DMS53 treated with DMSO at 0.1 percent for 48 hours (cell line): Measurements from ENCODE around the gene DYRK4.
"Not testable (repeated sequence)": the region's sequence is repeated elsewhere in the genome, so short reads cannot be mapped to it uniquely, and the experiment has no call there.

ENCODE experiments used
- DNase-seq: peaks from one replicate; lab custom pipeline; 2025; ENCODE audit not compliant: unreplicated experiment; lab: John Stamatoyannopoulos, UW

The DYRK4 gene, protein sequence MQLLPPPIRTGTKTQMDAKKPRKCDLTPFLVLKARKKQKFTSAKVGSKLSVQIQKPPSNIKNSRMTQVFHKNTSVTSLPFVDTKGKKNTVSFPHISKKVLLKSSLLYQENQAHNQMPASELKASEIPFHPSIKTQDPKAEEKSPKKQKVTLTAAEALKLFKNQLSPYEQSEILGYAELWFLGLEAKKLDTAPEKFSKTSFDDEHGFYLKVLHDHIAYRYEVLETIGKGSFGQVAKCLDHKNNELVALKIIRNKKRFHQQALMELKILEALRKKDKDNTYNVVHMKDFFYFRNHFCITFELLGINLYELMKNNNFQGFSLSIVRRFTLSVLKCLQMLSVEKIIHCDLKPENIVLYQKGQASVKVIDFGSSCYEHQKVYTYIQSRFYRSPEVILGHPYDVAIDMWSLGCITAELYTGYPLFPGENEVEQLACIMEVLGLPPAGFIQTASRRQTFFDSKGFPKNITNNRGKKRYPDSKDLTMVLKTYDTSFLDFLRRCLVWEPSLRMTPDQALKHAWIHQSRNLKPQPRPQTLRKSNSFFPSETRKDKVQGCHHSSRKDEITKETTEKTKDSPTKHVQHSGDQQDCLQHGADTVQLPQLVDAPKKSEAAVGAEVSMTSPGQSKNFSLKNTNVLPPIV

GRCh38 chr12:4562034-4562657, at the start of gene DYRK4:
TSS of gene DYRK4 (plus strand) at chr12:4562208. CDS start at chr12:4562246, 38 bp downstream.
- peak; percentile 100 for DNase-seq

GRCh38 chr12:4518106-4518728, 43.8 kb upstream of the DYRK4 start:
- no peak for DNase-seq

- not testable (repeated sequence) for DNase-seq
Measured at GRCh38 chr12:4523443-4523842, 38.6 kb upstream of the DYRK4 start.

GRCh38 chr12:4526923-4527546, 35.0 kb upstream of the DYRK4 start:
- DNase-seq, result peak; percentile 100

- DNase-seq, result no peak
Measured at GRCh38 chr12:4530160-4530559, 31.8 kb upstream of the DYRK4 start.

DNA sequence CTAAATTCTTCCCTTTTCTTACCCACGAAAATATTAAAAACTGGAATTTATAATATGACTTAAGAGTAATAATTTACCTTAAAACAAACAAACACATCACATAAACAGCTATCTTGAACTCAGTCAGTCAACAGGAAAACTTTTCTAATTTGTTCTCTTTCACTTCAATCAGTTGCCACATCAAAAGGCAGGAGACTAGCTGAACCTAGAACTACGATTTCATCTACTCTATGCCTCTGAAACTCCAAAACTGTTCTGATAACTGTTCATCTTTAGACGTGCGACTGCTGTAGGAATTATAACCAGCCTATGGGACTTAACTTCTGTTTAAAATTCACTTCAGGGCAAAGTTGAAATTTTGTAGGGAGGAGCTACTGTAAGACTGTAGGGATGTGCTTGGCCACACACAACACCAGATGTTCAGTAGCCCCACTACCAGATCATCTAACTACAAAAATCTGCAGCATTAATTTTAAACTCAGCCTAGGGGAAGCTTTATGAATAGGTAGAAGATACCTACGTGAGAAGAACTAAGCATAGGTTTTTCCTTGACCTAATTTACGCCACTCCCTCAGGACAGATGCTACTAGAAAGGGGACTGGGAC, 30.9 kb upstream of the DYRK4 start:
- no peak for DNase-seq

DNA sequence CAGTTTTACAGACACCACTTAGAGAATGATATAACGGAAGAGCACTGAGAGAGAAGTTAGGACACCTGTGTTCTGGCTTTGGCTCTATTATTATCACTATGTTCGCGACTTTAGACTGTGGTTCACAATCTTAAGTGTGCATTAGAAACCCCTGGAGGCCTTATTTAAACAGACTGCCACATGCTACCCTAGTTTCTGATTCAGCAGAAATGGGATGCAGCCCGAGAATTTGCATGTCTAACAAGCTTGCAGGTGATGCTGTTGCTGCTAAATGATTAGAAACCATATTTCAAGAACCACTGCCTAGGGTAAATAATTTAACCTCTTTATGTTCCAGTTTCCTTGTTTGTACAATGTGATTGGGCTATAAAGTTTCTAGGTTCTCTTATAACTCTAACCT, 26.9 kb upstream of the DYRK4 start:
- DNase-seq, result no peak

DNA sequence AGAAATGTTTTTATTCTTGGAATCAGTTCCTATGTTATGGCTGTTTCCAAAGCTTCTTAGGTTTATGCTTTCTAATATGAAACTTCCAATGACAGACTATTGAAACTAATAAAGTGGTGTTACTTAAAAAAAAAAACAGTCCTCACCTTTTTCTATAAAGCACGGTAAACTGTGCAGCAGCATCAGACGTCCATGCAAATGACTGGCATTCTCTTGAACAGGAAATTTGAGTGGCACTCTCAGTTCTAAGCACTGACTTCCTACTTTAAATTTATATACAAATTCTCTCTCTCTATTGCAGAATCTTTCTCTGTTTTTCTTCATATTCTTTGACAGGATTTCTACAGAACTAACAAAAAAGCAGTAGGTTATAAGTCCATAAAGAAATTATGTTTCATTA, 26.1 kb upstream of the DYRK4 start:
- no peak for DNase-seq

- DNase-seq, result peak; percentile 100
Measured at GRCh38 chr12:4538207-4539160, 23.5 kb upstream of the DYRK4 start, which contains the start of gene RAD51AP1. TSS of gene RAD51AP1 (plus strand) at chr12:4538890. CDS start at chr12:4538940, 50 bp downstream.

- peak; percentile 95 for DNase-seq
Measured at GRCh38 chr12:4539167-4539870, 22.7 kb upstream of the DYRK4 start.

- DNase-seq, result no peak
Measured at GRCh38 chr12:4540170-4540569, 21.8 kb upstream of the DYRK4 start.

DNA sequence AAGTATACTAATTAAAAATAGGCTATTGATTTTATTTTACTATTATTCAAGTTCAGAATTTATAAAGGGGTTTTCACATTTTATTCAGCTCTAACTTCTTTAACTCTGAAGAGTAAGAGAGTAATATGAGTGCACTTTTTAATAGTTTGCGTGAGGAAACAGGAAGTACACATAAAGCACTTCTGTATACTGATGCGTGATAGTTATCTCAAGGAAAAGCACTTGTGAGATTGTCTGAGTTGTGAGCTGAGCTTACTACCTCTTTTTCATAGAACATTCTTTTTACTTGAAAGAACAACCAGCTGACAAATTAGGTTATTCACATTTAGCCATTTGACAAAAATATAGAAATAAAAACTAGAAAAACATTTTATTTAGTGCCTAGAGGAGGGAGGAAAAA, 21.4 kb upstream of the DYRK4 start:
- no peak for DNase-seq

DNA sequence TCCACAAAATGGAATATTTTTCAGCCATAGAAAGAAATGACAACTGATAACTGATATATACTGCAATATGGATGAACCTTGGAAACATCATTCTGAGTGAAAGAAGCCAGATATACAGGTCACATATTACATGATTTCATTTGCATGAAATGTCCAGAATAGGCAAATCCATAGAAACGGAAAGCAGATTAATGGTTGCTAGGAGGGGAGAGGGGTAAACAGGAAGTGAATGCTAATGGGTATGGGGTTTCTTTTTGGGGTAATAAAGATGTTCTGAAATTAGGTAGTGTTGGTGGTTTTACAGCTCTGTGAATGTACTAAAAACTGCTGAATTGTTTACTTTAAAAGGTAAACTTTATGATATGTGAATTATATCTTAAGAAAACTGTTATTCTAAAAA, 16.8 kb upstream of the DYRK4 start:
- DNase-seq, result no peak

GRCh38 chr12:4552191-4552590, 9.8 kb upstream of the DYRK4 start:
- no peak for DNase-seq

DNA sequence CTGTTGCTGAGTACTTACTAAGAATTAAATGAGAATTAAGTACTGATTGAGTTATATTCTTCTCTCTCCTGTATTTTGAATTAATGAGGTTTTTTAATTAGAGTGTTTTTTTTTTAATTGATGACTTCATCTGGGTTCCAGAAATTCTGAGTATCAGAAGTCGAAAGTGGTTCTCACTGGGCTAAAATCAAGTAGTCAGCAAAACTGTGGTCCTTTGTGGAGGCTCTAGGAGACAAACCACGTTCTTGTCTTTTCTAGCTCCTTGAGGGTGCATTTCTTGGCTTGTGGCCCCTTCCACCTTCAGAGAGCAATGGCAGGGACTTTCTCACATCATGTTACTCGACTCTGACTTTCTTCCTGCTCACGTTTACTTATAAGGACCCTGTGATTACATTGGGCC, 8.1 kb upstream of the DYRK4 start:
- no peak for DNase-seq

DNA sequence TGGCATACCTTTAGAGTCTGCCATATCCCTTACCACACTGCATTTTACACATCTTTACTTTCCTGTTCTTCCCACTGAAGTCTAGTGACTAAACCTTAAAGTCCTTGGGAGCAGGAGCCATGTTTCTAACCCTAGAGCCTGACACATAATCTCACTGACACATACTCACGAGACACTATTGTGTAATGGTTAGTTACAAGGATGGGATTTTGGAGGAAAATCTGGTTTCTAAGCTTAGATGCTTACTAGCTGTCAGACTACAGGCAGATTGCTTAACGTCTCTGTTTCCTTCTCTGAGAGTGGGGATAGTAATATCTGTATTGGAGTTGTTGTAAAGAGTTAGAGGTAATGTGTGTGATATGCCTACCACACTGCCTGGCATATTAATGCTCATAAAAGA, 6.2 kb upstream of the DYRK4 start:
- DNase-seq, result no peak

- no peak for DNase-seq
Measured at GRCh38 chr12:4556735-4557530, 5.1 kb upstream of the DYRK4 start.

DNA sequence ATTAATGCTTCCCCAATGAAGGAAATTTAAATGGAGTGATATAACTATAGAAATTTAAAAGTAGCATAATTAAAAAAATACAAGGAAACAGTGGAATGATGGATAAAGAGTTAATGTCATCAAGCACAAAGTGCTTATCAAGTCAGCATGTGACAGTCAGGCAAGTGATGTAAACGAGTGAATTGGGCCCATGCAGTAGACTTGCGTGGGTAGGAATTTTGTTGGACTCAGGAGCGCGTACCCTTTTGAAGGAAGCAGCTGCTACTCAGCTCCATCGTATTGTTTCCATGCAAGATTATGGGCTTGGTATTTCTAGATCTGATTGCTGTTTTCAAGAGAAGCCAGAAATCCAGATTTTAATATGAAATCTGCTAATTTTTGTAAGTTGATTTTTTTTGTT, 4.4 kb upstream of the DYRK4 start:
- DNase-seq, result no peak
